Activated T-cell treated with anti-CD3 and anti-CD28 coated beads, Interleukin-2, amount 50 U/mL, for 48 hours (primary cell): ENCODE data around the gene AAMDC.
"Not testable (repeated sequence)": the region's sequence is repeated elsewhere in the genome, so short reads cannot be mapped to it uniquely, and the experiment has no call there.

Experiments
- DNase-seq, 2 experiments: peaks; one replicate each; pipeline ENCODE4 v3.0.0-alpha.2; 2020

The AAMDC gene

DNA sequence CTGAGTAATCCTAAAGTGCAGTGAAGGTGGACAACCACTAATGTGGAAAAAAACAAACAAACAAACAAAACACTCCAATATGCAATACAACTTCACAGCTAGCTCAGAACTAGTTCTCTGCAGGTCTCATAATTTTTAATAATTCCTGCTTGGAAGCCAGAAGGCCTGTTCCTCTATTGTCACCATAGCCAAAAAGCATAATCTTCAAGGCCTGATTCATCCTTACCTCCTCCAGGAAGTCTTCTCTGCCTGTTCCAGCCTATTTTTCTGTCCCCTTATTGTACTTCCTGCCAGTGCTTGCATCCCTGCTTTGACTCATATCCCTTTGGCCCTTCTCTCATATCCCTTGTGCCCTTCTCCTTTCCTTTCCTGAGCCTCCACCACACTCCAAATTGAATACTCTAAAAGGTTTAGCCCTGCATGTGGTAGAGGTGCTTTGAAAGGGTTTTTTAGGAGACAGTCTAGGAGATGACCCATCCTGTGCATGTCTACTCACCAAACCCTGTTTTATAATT is 69.2 kb downstream of the AAMDC start:
- not testable (repeated sequence) for DNase-seq

DNA sequence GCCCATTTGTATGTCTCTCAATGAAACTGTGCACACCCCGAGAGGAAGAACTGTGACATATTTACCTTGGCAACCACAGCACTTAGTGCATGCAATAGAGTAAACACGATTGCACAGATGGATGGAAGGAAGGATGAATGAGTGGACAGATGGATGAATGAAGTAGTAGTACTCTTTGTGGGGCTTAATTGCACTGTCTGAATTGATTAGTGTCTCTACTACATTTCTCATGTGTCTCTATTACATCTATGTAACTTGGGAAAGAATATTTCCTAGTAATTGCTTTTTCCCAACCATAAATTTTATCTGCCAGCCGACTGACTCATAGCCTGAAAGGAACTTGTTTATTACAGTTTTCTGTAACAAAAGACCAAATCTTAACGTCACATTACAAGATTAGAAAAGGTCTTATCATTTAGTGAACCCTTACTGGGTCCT is 69.7 kb downstream of the AAMDC start:
- DNase-seq, result not testable (repeated sequence)

DNA sequence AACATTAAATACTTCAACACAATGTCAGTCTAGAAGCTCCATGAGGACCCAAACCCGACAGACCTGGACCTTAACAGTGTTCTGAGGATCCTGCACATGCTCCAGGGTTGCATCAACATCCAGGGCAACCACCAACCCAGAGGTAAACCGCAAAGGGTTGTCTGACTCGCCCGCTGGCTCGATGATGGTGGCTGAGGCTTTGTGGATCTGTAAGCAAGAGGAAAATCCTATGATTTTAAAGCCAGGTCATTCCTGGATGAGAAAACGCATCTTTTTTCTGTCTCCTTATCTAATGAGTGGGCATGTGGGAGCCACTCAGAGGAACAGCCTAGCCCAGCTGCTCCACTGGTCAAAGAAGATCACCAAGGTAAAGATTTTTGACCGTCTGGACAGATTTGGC is 70.3 kb downstream of the AAMDC start:
- DNase-seq, result not testable (repeated sequence)

DNA sequence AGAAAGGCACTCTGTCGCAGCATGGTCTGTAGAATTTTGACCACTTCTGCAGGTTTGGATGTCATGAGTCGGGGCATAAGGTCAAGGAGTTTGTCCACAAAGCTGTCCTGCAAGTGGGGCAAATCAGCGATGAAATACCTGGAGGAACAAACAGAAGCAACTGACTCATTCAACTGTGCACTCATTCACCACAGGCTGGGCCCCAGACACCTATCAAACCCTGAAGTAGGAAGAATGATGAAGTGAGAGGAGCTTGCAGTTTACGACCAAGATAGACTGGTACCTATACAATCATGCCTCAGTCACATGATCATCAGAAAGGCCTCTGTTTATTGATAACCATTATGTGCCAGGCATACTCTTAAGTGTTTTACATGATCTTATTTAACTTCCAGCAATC is 70.8 kb downstream of the AAMDC start:
- DNase-seq, result not testable (repeated sequence)

DNA sequence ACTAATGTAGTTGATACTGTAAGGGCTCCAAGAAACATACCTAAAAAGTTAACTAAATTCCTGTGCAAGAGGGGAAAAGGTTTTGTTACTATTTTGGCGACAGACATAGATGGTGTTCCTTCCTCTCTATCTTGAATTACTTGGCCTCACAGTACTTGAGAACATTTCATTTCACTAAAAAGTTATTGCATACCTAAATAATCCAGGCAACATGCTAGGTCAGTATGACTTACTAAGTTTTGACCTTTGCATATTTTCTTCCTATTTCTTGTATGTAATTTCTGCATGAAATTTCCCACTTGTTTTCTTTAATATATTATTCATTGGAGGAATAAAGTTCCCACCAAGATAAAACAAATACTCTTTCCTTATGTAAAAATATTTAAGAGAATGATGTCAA is 74.0 kb downstream of the AAMDC start:
- DNase-seq, result not testable (repeated sequence)

DNA sequence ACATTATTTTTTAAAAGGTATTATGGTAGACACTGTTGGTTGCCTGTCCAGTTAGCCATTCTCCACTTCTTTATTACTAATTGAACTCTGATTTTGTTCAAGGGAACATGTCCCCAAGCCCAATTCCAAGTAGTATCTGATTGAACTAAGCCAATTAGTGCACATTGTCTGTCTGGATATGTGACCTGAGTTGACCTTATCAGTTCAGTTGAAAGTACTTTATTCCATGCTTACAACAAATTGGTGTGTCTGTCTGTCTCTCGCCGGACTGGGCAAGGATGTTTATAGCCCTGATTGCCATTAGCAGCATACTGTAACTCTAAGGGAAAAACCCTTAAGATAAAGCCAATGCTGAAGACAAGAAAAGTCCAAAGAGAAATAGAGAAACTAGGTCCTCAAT is 87.9 kb downstream of the AAMDC start:
- DNase-seq, result no peak

GRCh38 chr11:77909277-77909676 is 88.3 kb downstream of the AAMDC start:
- no peak for DNase-seq

DNA sequence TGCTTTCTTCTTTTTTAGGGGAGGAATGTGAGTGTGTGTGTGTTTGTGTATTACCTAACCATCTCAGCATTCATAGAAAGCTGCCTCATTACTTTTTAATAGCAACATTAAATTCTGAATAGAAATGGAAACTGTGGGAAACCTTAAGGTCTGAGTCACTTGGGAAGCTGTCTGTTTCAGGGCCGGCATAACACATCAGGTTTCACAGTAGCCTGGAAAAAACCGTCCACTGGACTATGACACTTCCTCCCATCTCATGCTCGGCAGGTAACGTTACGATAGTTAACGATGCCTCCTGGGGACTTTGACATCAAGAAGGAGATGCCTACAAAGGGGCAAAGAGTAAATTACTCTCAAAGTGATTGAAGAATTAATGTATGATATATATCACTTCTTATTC is 89.9 kb downstream of the AAMDC start:
- not testable (repeated sequence) for DNase-seq

DNA sequence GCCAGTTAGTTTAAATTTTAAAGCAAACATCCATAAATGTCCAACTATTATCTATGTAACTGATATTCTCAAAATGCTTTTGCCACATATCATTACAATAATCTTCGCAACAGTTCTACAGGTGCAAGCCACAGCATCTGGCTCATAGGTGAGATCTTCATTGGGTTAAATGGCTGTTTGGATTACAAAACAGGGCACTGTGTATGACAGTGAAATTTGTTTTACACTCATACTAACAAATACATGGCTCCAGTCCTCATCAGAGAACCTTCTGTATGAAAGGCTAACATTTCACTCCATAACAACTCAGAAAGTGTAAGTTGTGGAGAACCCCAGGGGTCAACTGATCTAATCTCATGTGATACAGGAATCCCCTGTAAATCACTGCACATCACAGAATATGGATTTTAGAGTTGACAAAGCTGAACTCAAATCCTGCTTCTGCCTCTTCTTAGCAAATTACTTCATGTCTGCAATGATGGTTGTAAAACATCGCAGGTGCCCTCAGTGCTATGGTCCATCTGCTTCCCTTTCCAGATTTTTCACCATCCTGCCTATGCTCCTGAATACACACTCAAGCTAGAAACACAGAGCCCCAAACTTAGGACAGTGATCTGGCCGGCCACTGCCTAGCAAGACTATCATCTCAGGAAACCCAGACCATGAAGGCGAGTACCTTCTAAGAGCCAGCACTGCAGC is 92.8 kb downstream of the AAMDC start:
- DNase-seq, result not testable (repeated sequence)

GRCh38 chr11:77914307-77914791 is 93.4 kb downstream of the AAMDC start:
- DNase-seq, result not testable (repeated sequence)

- not testable (repeated sequence) for DNase-seq
Measured at GRCh38 chr11:77917713-77918112, 96.8 kb downstream of the AAMDC start.
